AG09319 (cell line): ENCODE measurements around the gene DUSP8.
A peak's percentile ranks its signal among the peaks of the same experiment; 100 is the strongest.
"Not testable (repeated sequence)": the region's sequence is repeated elsewhere in the genome, so short reads cannot be mapped to it uniquely, and the experiment has no call there.

Experiments
- DNase-seq: peaks from one replicate; pipeline ENCODE4 v3.0.0-alpha.2; 2010; ENCODE audit warnings: low read depth; ENCODE audit errors: extremely low read depth
- CTCF ChIP-seq: IDR thresholded peaks from 2 replicates; pipeline ENCODE4 v1.5.1; 2011; ENCODE audit warnings: low read depth, mild to moderate bottlenecking, inconsistent platforms, low read length, moderate library complexity

DUSP8 gene

GRCh38 chr11:1515082-1516060 is 56.7 kb downstream of the DUSP8 start:
- no peak for DNase-seq
- TF ChIP-seq CTCF, result peak; percentile 95

- no peak for DNase-seq
- TF ChIP-seq CTCF, result no peak
These were observed 57.6 kb downstream of the DUSP8 start for GRCh38 chr11:1514336-1515061.

DNA sequence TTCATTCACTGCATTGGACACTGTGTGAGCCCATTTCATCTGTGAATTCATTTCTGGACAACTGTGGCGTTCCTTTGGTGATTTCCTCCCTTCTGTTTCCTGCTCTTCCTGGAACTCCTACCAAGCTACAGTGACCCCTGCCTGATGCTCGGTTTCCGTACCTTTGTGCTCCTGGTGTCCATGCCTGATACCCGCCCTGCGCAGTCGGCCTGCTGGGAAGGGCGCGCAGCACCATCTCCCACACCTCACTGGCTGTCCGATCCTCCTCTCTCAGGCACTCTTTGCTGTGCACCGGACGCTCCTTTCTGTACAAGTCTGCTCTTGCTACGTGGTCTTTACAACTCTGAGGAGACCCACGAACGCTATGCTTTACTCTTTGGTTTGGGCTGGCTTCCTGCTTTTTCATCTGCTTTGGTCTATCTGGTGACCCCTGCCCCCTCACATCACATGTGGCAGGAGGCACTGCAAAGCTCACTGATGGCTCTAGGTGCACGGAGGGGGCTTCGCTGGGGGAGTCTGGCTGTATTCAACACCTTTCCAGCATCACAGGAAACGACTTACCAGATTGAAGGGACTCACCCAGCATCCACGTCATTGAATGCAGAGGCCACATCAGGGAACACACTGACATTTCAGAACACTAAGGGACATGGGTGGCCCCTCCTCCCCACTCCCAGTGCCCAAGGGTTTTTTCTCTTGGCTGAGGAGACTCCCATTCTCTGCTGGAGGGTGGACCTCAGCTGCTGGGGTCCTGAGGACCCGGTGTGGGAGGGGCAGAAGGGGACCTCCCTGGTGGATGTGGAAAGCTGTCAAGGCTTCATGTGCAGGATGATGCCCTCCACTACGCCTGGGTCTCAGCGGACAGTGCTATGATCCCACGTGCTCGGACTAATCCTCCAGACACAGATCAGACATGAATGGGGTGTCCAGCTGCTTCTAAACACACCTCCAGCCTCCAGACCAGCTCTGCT is 58.5 kb downstream of the DUSP8 start:
- no peak for TF ChIP-seq CTCF
- DNase-seq, result no peak

- DNase-seq, result not testable (repeated sequence)
These were observed 59.4 kb downstream of the DUSP8 start for GRCh38 chr11:1512531-1513258.

- DNase-seq, result no peak
- TF ChIP-seq CTCF, result no peak
These were observed 60.1 kb downstream of the DUSP8 start for GRCh38 chr11:1511937-1512496.

DNA sequence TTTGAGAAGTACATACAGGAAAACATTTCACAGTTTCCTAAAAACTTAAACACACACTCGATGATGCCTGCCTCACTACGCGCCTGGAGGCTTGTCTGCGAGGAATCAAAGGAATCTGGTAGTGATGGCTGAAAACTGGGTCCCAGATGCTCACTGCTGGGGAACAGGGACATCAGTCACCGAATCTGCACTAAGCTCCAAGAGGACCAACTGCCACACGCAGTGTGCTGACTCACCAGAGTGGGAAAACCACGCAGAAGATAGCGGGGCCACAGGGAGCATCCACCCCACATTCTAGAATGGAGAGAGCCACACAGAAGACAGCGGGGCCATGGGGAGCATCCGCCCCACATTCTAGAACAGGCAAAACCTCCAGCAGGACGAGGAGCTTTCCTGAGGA is 61.1 kb downstream of the DUSP8 start:
- no peak for DNase-seq
- TF ChIP-seq CTCF, result no peak

DNA sequence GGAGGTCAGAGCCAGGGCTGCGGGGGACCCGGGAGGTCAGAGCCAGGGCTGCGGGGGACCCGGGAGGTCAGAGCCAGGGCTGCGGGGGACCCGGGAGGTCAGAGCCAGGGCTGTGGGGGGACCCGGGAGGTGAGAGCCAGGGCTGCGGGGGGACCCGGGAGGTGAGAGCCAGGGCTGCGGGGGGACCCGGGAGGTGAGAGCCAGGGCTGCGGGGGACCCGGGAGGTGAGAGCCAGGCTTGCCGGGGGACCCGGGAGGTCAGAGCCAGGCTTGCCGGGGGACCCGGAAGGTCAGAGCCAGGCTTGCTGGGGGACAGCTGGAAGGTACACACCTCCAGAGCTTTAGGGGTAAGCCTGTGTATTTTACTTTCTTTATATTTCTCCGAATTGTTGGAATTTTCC is 61.7 kb downstream of the DUSP8 start:
- not testable (repeated sequence) for DNase-seq
